Activated CD4-positive, alpha-beta T cell treated with anti-CD3 and anti-CD28 coated beads for 36 hours (primary cell): ENCODE measurements around the gene NDC80. TPM values are rescaled to one million over a fixed set of nuclear protein-coding genes. Genes with fewer than 3 reads are reported as not detected.
A peak's percentile ranks its signal among the peaks of the same experiment; 100 is the strongest.

Experiments
- ATAC-seq: fragments of 200-7000 bp; cut with Tn5 transposase; one replicate; pipeline ENCODE4 v1.10.0; 2021; ENCODE audit warnings: mild to moderate bottlenecking, moderate library complexity
- CTCF ChIA-PET: fragments of 350-600 bp; sonication (Branson Sonifier 250); formaldehyde crosslinking; loops from one replicate; lab custom pipeline; 2021; ENCODE audit warnings: antibody characterized with exemption; lab: Charles Lee
- POLR2A ChIA-PET: fragments of 350-600 bp; sonication (Branson Sonifier 250); formaldehyde crosslinking; loops from one replicate; lab custom pipeline; 2021; ENCODE audit warnings: antibody characterized with exemption, inconsistent platforms; lab: Charles Lee
- DNase-seq: peaks from one replicate; pipeline ENCODE4 v3.0.0-alpha.2; 2020
- H3K27ac Mint-ChIP-seq: one replicate; pipeline ENCODE4 v1.8.0; 2021; ENCODE audit warnings: mixed read lengths
- H3K27me3 Mint-ChIP-seq: one replicate; pipeline ENCODE4 v1.8.0; 2021; ENCODE audit warnings: mixed read lengths
- H3K36me3 Mint-ChIP-seq: one replicate; pipeline ENCODE4 v1.8.0; 2021; ENCODE audit warnings: low read depth, mixed read lengths
- H3K4me1 Mint-ChIP-seq: one replicate; pipeline ENCODE4 v1.8.0; 2021; ENCODE audit warnings: mixed read lengths
- H3K4me3 Mint-ChIP-seq: one replicate; pipeline ENCODE4 v1.8.0; 2021; ENCODE audit warnings: mild to moderate bottlenecking, moderate library complexity, mixed read lengths
- H3K9me3 Mint-ChIP-seq: one replicate; pipeline ENCODE4 v1.8.0; 2021; ENCODE audit warnings: low read depth, mixed read lengths
- intact Hi-C, 2 experiments: fragments of 100-400 bp; cut with DNase I in 1 of 2; cut with micrococcal nuclease in 1 of 2; formaldehyde crosslinking; loops; one replicate each; pipeline versions ENCODE4 v1.14.2 to v1.15.1; 2022 to 2024; cut with DNase I, micrococcal nuclease
- total RNA-seq, 2 experiments: library from RNA; stranded (reverse); gene quantifications; one replicate each; pipeline ENCODE4 v1.2.3, GENCODE V29; 2021

NDC80 gene
- total RNA-seq, 2 experiments from 2014 or later = 84.7 to 88.5 TPM

GRCh38 chr18:2587788-2588187, 16.4 kb downstream of the NDC80 start:
- Mint-ChIP-seq H3K36me3 (peaks cover 58% of the 10 kb centered on the region), H3K27ac (peak overlapping the region; percentile 10), H3K4me1 (peaks cover 38% of the 10 kb centered on the region), H3K27me3 (no peaks in the 10 kb centered on the region), H3K9me3 (no peaks in the 10 kb centered on the region), H3K4me3 (no peak overlapping the region)
- DNase-seq (no peak), ATAC-seq (peak; percentile 47)
- ChIA-PET CTCF (interaction anchor here (1.8 kb wide), 1 partner anchor 14 kb away, joined by 7 read pairs; no protein-coding TSS in a partner anchor), POLR2A (no interaction called here)
- intact Hi-C loops = loop anchor here (2.0 to 5.0 kb wide), 4 partner anchors 15 to 675 kb away; partner anchors contain the start of genes SMCHD1 (in 2 of the 2) and MYL12B (in 1 of the 2)

GRCh38 chr18:2588666-2589344, 17.4 kb downstream of the NDC80 start:
- peaks cover 67% of the 10 kb centered on the region for H3K36me3 Mint-ChIP-seq
- H3K4me1 Mint-ChIP-seq = peaks cover 39% of the 10 kb centered on the region
- DNase-seq (no peak), ATAC-seq (no peak)
- no peaks in the 10 kb centered on the region for H3K27me3 Mint-ChIP-seq
- ChIA-PET POLR2A (interaction anchor here (0.8 to 0.9 kb wide), 2 partner anchors 9 to 22 kb away, joined by 3 read pairs; no protein-coding TSS in a partner anchor), CTCF (interaction anchor here (0.6 to 1.8 kb wide), 6 partner anchors 10 to 144 kb away, joined by 3 to 7 read pairs (median 3); no protein-coding TSS in a partner anchor)
- intact Hi-C loops = loop anchor here (2.0 to 5.0 kb wide), 4 partner anchors 16 to 673 kb away; partner anchors contain the start of genes SMCHD1 (in 2 of the 2) and MYL12B (in 1 of the 2)
- H3K9me3 Mint-ChIP-seq = no peaks in the 10 kb centered on the region
- H3K4me3 Mint-ChIP-seq = peak overlapping the region; percentile 43
- H3K27ac Mint-ChIP-seq = peak overlapping the region; percentile 93

- Mint-ChIP-seq H3K4me3 (peak overlapping the region; percentile 43), H3K4me1 (peaks cover 44% of the 10 kb centered on the region), H3K9me3 (no peaks in the 10 kb centered on the region), H3K27ac (peak overlapping the region; percentile 93), H3K27me3 (no peaks in the 10 kb centered on the region), H3K36me3 (peaks cover 72% of the 10 kb centered on the region)
- DNase-seq = no peak
- ATAC-seq = peak; percentile 78
- POLR2A ChIA-PET = interaction anchor here (0.8 to 0.9 kb wide), 2 partner anchors 10 to 23 kb away, joined by 3 read pairs; no protein-coding TSS in a partner anchor
- intact Hi-C loops = loop anchor here (2.0 to 5.0 kb wide), 5 partner anchors 17 to 673 kb away; partner anchors contain the start of genes SMCHD1 (in 2 of the 2) and MYL12B (in 1 of the 2)
- CTCF ChIA-PET = interaction anchor here (0.6 to 1.8 kb wide), 7 partner anchors 11 to 143 kb away, joined by 3 to 7 read pairs (median 3); no protein-coding TSS in a partner anchor
Observed at GRCh38 chr18:2589345-2590068, 18.1 kb downstream of the NDC80 start.

GRCh38 chr18:2590303-2590702, 18.9 kb downstream of the NDC80 start:
- POLR2A ChIA-PET = no interaction called here
- H3K27ac Mint-ChIP-seq = peak overlapping the region; percentile 88
- peaks cover 48% of the 10 kb centered on the region for H3K4me1 Mint-ChIP-seq
- CTCF ChIA-PET = interaction anchor here (0.8 to 1.0 kb wide), 2 partner anchors 15 to 33 kb away, joined by 3 read pairs; no protein-coding TSS in a partner anchor
- H3K36me3 Mint-ChIP-seq = peaks cover 71% of the 10 kb centered on the region
- peaks cover 1% of the 10 kb centered on the region for H3K9me3 Mint-ChIP-seq
- DNase-seq = no peak
- H3K4me3 Mint-ChIP-seq = peak overlapping the region; percentile 7
- ATAC-seq = no peak
- intact Hi-C loops = loop anchor here in 1 of 2 experiments (5.0 kb wide), 1 partner anchor 52 kb away; no protein-coding TSS in a partner anchor
- no peaks in the 10 kb centered on the region for H3K27me3 Mint-ChIP-seq

GRCh38 chr18:2597639-2598038, 26.3 kb downstream of the NDC80 start:
- ATAC-seq (no peak), DNase-seq (no peak)
- peaks cover 61% of the 10 kb centered on the region for H3K36me3 Mint-ChIP-seq
- H3K4me1 Mint-ChIP-seq = peaks cover 31% of the 10 kb centered on the region
- H3K9me3 Mint-ChIP-seq = peaks cover 5% of the 10 kb centered on the region
- H3K27ac Mint-ChIP-seq = no peak overlapping the region
- no peaks in the 10 kb centered on the region for H3K27me3 Mint-ChIP-seq
- no peak overlapping the region for H3K4me3 Mint-ChIP-seq
- intact Hi-C loops = no loop called here
- POLR2A ChIA-PET = no interaction called here
- CTCF ChIA-PET = no interaction called here

GRCh38 chr18:2602844-2603243, 31.5 kb downstream of the NDC80 start:
- no peaks in the 10 kb centered on the region for H3K27me3 Mint-ChIP-seq
- H3K4me1 Mint-ChIP-seq = peaks cover 43% of the 10 kb centered on the region
- DNase-seq (no peak), ATAC-seq (no peak)
- H3K9me3 Mint-ChIP-seq = no peaks in the 10 kb centered on the region
- H3K27ac Mint-ChIP-seq = no peak overlapping the region
- ChIA-PET CTCF (interaction anchor here (0.8 kb wide), 1 partner anchor 38 kb away, joined by 3 read pairs; no protein-coding TSS in a partner anchor), POLR2A (interaction anchor here (0.7 to 1.2 kb wide), 2 partner anchors 30 to 53 kb away, joined by 3 to 4 read pairs; partner anchors contain the start of gene SMCHD1)
- H3K36me3 Mint-ChIP-seq = peaks cover 49% of the 10 kb centered on the region
- H3K4me3 Mint-ChIP-seq = no peak overlapping the region
- intact Hi-C loops = no loop called here

GRCh38 chr18:2606335-2606734, 35.0 kb downstream of the NDC80 start:
- H3K4me3 Mint-ChIP-seq = peak overlapping the region; percentile 46
- peaks cover 48% of the 10 kb centered on the region for H3K4me1 Mint-ChIP-seq
- ChIA-PET POLR2A (interaction anchor here (0.8 to 1.6 kb wide), 4 partner anchors 21 to 981 kb away, joined by 5 to 11 read pairs (median 5); no protein-coding TSS in a partner anchor), CTCF (interaction anchor here (0.5 to 2.6 kb wide), 6 partner anchors 21 to 640 kb away, joined by 3 to 11 read pairs (median 4); partner anchors contain the start of genes METTL4 and NDC80)
- intact Hi-C loops = loop anchor here (1.0 to 2.0 kb wide), 3 partner anchors 35 to 49 kb away; partner anchors contain the start of gene SMCHD1 (in 2 of the 2)
- no peaks in the 10 kb centered on the region for H3K27me3 Mint-ChIP-seq
- peak overlapping the region; percentile 76 for H3K27ac Mint-ChIP-seq
- H3K36me3 Mint-ChIP-seq = peaks cover 53% of the 10 kb centered on the region
- peak; percentile 54 for ATAC-seq
- DNase-seq = no peak
- H3K9me3 Mint-ChIP-seq = no peaks in the 10 kb centered on the region

GRCh38 chr18:2609604-2610003, 38.2 kb downstream of the NDC80 start:
- no peak overlapping the region for H3K27ac Mint-ChIP-seq

GRCh38 chr18:2610549-2610948, 39.2 kb downstream of the NDC80 start:
- Mint-ChIP-seq H3K4me3 (no peak overlapping the region), H3K27ac (no peak overlapping the region), H3K27me3 (no peaks in the 10 kb centered on the region), H3K36me3 (peaks cover 61% of the 10 kb centered on the region), H3K4me1 (peaks cover 22% of the 10 kb centered on the region), H3K9me3 (peaks cover 2% of the 10 kb centered on the region)
- ATAC-seq (no peak), DNase-seq (no peak)
- intact Hi-C loops = no loop called here
- CTCF ChIA-PET = interaction anchor here (0.7 kb wide), 1 partner anchor 9 kb away, joined by 3 read pairs; no protein-coding TSS in a partner anchor
- POLR2A ChIA-PET = no interaction called here

More at GRCh38 chr18:2609604-2610003, 38.2 kb downstream of the NDC80 start:
- DNase-seq (no peak), ATAC-seq (no peak)
- no peaks in the 10 kb centered on the region for H3K9me3 Mint-ChIP-seq
- H3K27me3 Mint-ChIP-seq = no peaks in the 10 kb centered on the region
- POLR2A ChIA-PET = no interaction called here
- peaks cover 31% of the 10 kb centered on the region for H3K4me1 Mint-ChIP-seq
- intact Hi-C loops = no loop called here
- no peak overlapping the region for H3K4me3 Mint-ChIP-seq
- peaks cover 60% of the 10 kb centered on the region for H3K36me3 Mint-ChIP-seq
- CTCF ChIA-PET = interaction anchor here (1.0 to 1.3 kb wide), 2 partner anchors 10 to 36 kb away, joined by 3 read pairs; no protein-coding TSS in a partner anchor

- Mint-ChIP-seq H3K4me1 (peaks cover 8% of the 10 kb centered on the region), H3K9me3 (peaks cover 2% of the 10 kb centered on the region), H3K4me3 (no peak overlapping the region), H3K36me3 (peaks cover 68% of the 10 kb centered on the region), H3K27ac (no peak overlapping the region), H3K27me3 (no peaks in the 10 kb centered on the region)
- POLR2A ChIA-PET = no interaction called here
- intact Hi-C loops = no loop called here
- CTCF ChIA-PET = no interaction called here
- ATAC-seq = no peak
- DNase-seq = no peak
Observed at GRCh38 chr18:2612996-2613395, 41.6 kb downstream of the NDC80 start.
